H1 (cell line): Measurements from ENCODE around the gene POLDIP3. TPM values are rescaled to one million over a fixed set of nuclear protein-coding genes. Genes with fewer than 3 reads are reported as not detected.
"Not testable (repeated sequence)": the region's sequence is repeated elsewhere in the genome, so short reads cannot be mapped to it uniquely, and the experiment has no call there.

Source experiments
- CTCF ChIA-PET: fragments of 300-600 bp; sonication (Branson Sonifier 250); formaldehyde crosslinking; loops from one replicate; lab custom pipeline; 2021; ENCODE audit not compliant: partially characterized antibody; lab: Charles Lee
- POLR2A ChIA-PET: fragments of 300-600 bp; sonication (Branson Sonifier 250); formaldehyde crosslinking; loops from one replicate; lab custom pipeline; 2021; ENCODE audit warnings: inconsistent platforms; ENCODE audit not compliant: partially characterized antibody; lab: Charles Lee
- DNase-seq, 2 experiments: peaks; one replicate each; pipeline versions ENCODE4 v3.0.0 to v3.0.0-alpha.2; 2010 to 2022; ENCODE audit warnings: low spot score in 2 of 2, low read depth in 1 of 2, mixed read lengths in 1 of 2
- FAIRE-seq: peaks from 2 replicates; lab custom pipeline; 2011; peaks lifted over from hg19 to GRCh38; lab: Jason Lieb, UNC
- H2AFZ ChIP-seq: 2 replicates; pipeline ENCODE4 v1.8.1; 2012; ENCODE audit warnings: low read length, inconsistent platforms
- H2AK5ac ChIP-seq: 2 replicates; pipeline ENCODE4 v1.6.1; 2013; ENCODE audit warnings: low read depth, low read length
- H2BK120ac ChIP-seq: replicated peaks from 2 replicates; pipeline ENCODE3; 2013; ENCODE audit warnings: low read depth, low read length, inconsistent platforms
- H2BK12ac ChIP-seq: 2 replicates; pipeline ENCODE4 v1.6.1; 2013; ENCODE audit warnings: low read depth, low read length
- H2BK15ac ChIP-seq: 2 replicates; pipeline ENCODE4 v1.6.1; 2013; ENCODE audit warnings: low read length
- H2BK20ac ChIP-seq: 2 replicates; pipeline ENCODE4 v1.6.1; 2013; ENCODE audit warnings: low read length
- H2BK5ac ChIP-seq: 2 replicates; pipeline ENCODE4 v1.6.1; 2013; ENCODE audit warnings: low read depth, low read length
- H3K14ac ChIP-seq: 2 replicates; pipeline ENCODE4 v1.6.1; 2013; ENCODE audit warnings: inconsistent platforms; ENCODE audit not compliant: insufficient read length
- H3K18ac ChIP-seq: 2 replicates; pipeline ENCODE4 v1.6.1; 2013; ENCODE audit warnings: low read length; ENCODE audit errors: extremely low read depth
- H3K23ac ChIP-seq: 2 replicates; pipeline ENCODE4 v1.6.1; 2013; ENCODE audit warnings: inconsistent platforms; ENCODE audit not compliant: insufficient read length
- H3K23me2 ChIP-seq: 2 replicates; pipeline ENCODE4 v1.6.1; 2013; ENCODE audit warnings: low read depth, low read length
- H3K27ac ChIP-seq: 2 replicates; pipeline ENCODE4 v1.6.1; 2011; ENCODE audit warnings: low read depth, low read length, inconsistent platforms
- H3K27me3 ChIP-seq, 4 experiments: replicated peaks in 1 of 4; 1 replicate in 1 of 4; 2 replicates in 3 of 4; pipeline versions ENCODE4 v1.6.1 to v1.8.1; 2011 to 2013; ENCODE audit warnings: low read length in 3 of 4, mild to moderate bottlenecking in 3 of 4, inconsistent platforms in 2 of 4, mixed read lengths in 2 of 4, moderate library complexity in 1 of 4; ENCODE audit not compliant: control insufficient read depth in 3 of 4, insufficient read depth in 3 of 4; ENCODE audit errors: extremely low read depth in 1 of 4
- H3K36me3 ChIP-seq, 4 experiments: 2 replicates each; pipeline versions ENCODE4 v1.6.1 to v1.8.1; 2011 to 2013; ENCODE audit warnings: mild to moderate bottlenecking in 4 of 4, low read length in 3 of 4, moderate library complexity in 2 of 4, control low read depth in 1 of 4, inconsistent platforms in 1 of 4; ENCODE audit not compliant: insufficient read depth in 4 of 4, control insufficient read depth in 2 of 4
- H3K4ac ChIP-seq: replicated peaks from 2 replicates; pipeline ENCODE3; 2013; ENCODE audit warnings: low read length, low read depth, mixed read lengths, inconsistent platforms; ENCODE audit not compliant: insufficient read length
- H3K4me1 ChIP-seq, 4 experiments: replicated peaks in 1 of 4; 1 replicate in 1 of 4; 2 replicates in 3 of 4; pipeline versions ENCODE4 v1.6.1 to v1.8.1; 2011 to 2013; ENCODE audit warnings: low read length in 3 of 4, inconsistent platforms in 2 of 4, mixed read lengths in 1 of 4; ENCODE audit not compliant: insufficient read depth in 4 of 4, control insufficient read depth in 3 of 4
- H3K4me2 ChIP-seq, 2 experiments: 2 replicates each; pipeline versions ENCODE4 v1.6.1 to v1.8.1; 2011 to 2013; ENCODE audit warnings: low read depth in 2 of 2, low read length in 2 of 2, control low read depth in 1 of 2, inconsistent platforms in 1 of 2, mild to moderate bottlenecking in 1 of 2; ENCODE audit not compliant: insufficient read depth in 1 of 2
- H3K4me3 ChIP-seq, 4 experiments: fragments of 200-600, 300-600 bp in 1 of 4; sonication (generic), shearing (Covaris generic), sonication (Bioruptor Twin) in 1 of 4; 2 replicates each; pipeline versions ENCODE4 v1.5.1 to v1.8.1; 2011 to 2016; ENCODE audit warnings: low read length in 4 of 4, low read depth in 3 of 4, control low read depth in 2 of 4, inconsistent platforms in 2 of 4, mild to moderate bottlenecking in 2 of 4, mixed read lengths in 1 of 4, moderate library complexity in 1 of 4; ENCODE audit not compliant: insufficient read depth in 2 of 4; ENCODE audit errors: extremely low read depth in 1 of 4
- H3K56ac ChIP-seq: replicated peaks from 2 replicates; pipeline ENCODE3; 2013; ENCODE audit warnings: low read depth, mild to moderate bottlenecking, mixed read lengths, low read length, inconsistent platforms; ENCODE audit not compliant: insufficient read length
- H3K79me1 ChIP-seq: 2 replicates; pipeline ENCODE4 v1.6.1; 2013; ENCODE audit warnings: low read depth, low read length, control low read depth
- H3K79me2 ChIP-seq, 2 experiments: 2 replicates each; pipeline versions ENCODE4 v1.6.1 to v1.8.1; 2012 to 2013; ENCODE audit warnings: low read length in 2 of 2, mild to moderate bottlenecking in 2 of 2, inconsistent platforms in 1 of 2; ENCODE audit not compliant: insufficient read depth in 2 of 2, control insufficient read depth in 1 of 2
- H3K9ac ChIP-seq, 4 experiments: replicated peaks in 1 of 4; 1 replicate in 1 of 4; 2 replicates in 3 of 4; pipeline versions ENCODE4 v1.6.1 to v1.8.1; 2011 to 2013; ENCODE audit warnings: low read depth in 3 of 4, low read length in 3 of 4, control low read depth in 2 of 4, mild to moderate bottlenecking in 2 of 4, moderate library complexity in 2 of 4, inconsistent platforms in 1 of 4; ENCODE audit errors: extremely low read depth in 1 of 4
- H3K9me3 ChIP-seq, 2 experiments: 2 replicates each; pipeline versions ENCODE4 v1.6.1 to v1.8.1; 2012 to 2013; ENCODE audit warnings: mild to moderate bottlenecking in 2 of 2, moderate library complexity in 2 of 2, control low read depth in 1 of 2, inconsistent platforms in 1 of 2, low read depth in 1 of 2, low read length in 1 of 2, mixed read lengths in 1 of 2; ENCODE audit not compliant: insufficient read depth in 2 of 2
- H4K20me1 ChIP-seq, 2 experiments: replicated peaks in 1 of 2; 2 replicates each; pipeline versions ENCODE3 to v1.8.1; 2011 to 2013; ENCODE audit warnings: inconsistent platforms in 2 of 2, low read length in 2 of 2, mild to moderate bottlenecking in 1 of 2; ENCODE audit not compliant: insufficient read depth in 2 of 2, control insufficient read depth in 1 of 2
- H4K5ac ChIP-seq: 2 replicates; pipeline ENCODE4 v1.6.1; 2013; ENCODE audit warnings: low read length, low read depth, mixed read lengths, inconsistent platforms; ENCODE audit not compliant: insufficient read length
- H4K8ac ChIP-seq: 2 replicates; pipeline ENCODE4 v1.8.0; 2013; ENCODE audit warnings: mild to moderate bottlenecking, moderate library complexity, low read length, inconsistent platforms; ENCODE audit not compliant: insufficient read depth; ENCODE audit errors: extremely low read depth
- H4K91ac ChIP-seq: replicated peaks from 2 replicates; pipeline ENCODE3; 2013; ENCODE audit warnings: low read length, mixed read lengths, inconsistent platforms; ENCODE audit not compliant: insufficient read length
- WGBS, 2 experiments: shearing (Covaris generic) in 1 of 2; methylation state at CpG; one replicate each; pipeline versions ENCODE4 v1.1.6 to v1.1.7; 2013 to 2015; ENCODE audit warnings: low lambda C conversion rate in 2 of 2, mixed read lengths in 2 of 2, inconsistent platforms in 1 of 2, low coverage in 1 of 2, missing lambda C conversion rate in 1 of 2; ENCODE audit not compliant: insufficient replicate concordance in 2 of 2, insufficient coverage in 1 of 2, insufficient read length in 1 of 2; ENCODE audit errors: extremely low coverage in 1 of 2, missing lambda C conversion rate in 1 of 2; 5-methylcytosine and 5-hydroxymethylcytosine counted together
- polyA plus RNA-seq, 7 experiments: library from polyadenylated mRNA; depleted of rRNA in 3 of 7; stranded (reverse) in 5 of 7; unstranded in 2 of 7; fragments of >200 nt in 5 of 7; fragments of 200-250 nt in 2 of 7; gene quantifications; 1 replicate in 5 of 7; 2 replicates in 1 of 7; 4 replicates in 1 of 7; pipeline versions ENCODE4 v1.2.1 to v1.2.3, GENCODE V29; 2011 to 2013; ENCODE audit warnings: missing spikeins in 2 of 7, mixed read lengths in 2 of 7
- total RNA-seq: library from RNA; stranded (reverse); fragmentation: NEBNext Ultra II Directional; extraction: Animal tissue kit (Norgen Biotek cat#: 25700); gene quantifications from 2 replicates; pipeline ENCODE4 v1.2.1, GENCODE V29; 2021

Gene POLDIP3
- total and polyA plus RNA-seq, 2 of the 8 experiments (the other 6 are each of a cell fraction or from before 2014, with no cell fraction given), result 43.5 to 84.6 TPM

- H2BK12ac ChIP-seq, H3K23ac ChIP-seq, H3K79me2 ChIP-seq, H3K27ac ChIP-seq, H3K9me3 ChIP-seq, H4K5ac ChIP-seq, H4K8ac ChIP-seq, H3K56ac ChIP-seq, FAIRE-seq, H4K91ac ChIP-seq, H3K9ac ChIP-seq, H2BK20ac ChIP-seq, H4K20me1 ChIP-seq, H2BK15ac ChIP-seq, H3K14ac ChIP-seq, H2AK5ac ChIP-seq, H3K18ac ChIP-seq, H3K4me3 ChIP-seq, H2BK120ac ChIP-seq, H2AFZ ChIP-seq, DNase-seq, H3K36me3 ChIP-seq, H3K79me1 ChIP-seq, H2BK5ac ChIP-seq, H3K4me2 ChIP-seq, H3K23me2 ChIP-seq, H3K4ac ChIP-seq: not testable (repeated sequence)
- CTCF ChIA-PET, result interaction anchor here (0.8 to 1.9 kb wide), 5 partner anchors 9 to 569 kb away, joined by 3 to 12 read pairs (median 8); no protein-coding TSS in a partner anchor
- POLR2A ChIA-PET, result interaction anchor here (1.4 kb wide), 1 partner anchor 15 kb away, joined by 3 read pairs; no protein-coding TSS in a partner anchor
- 88% methylated on average over 6 of the region's 6 CpGs; no CpG with 5 or more reads in 1 of the 2 experiments for WGBS, 2 experiments
- Histone ChIP-seq H3K27me3 (peaks cover 0 to 10% (median 9%) of the 10 kb centered on the region in 4 experiments; a peak in 4 of 7 replicates), H3K4me1 (peaks cover 0 to 13% (median 4%) of the 10 kb centered on the region in 4 experiments; a peak in 4 of 7 replicates)
These were observed 62.4 kb downstream of the POLDIP3 start for GRCh38 chr22:42552294-42552647.
